Measurements from ENCODE around the gene DOCK4.

Gene DOCK4

GRCh38 chr7:111676811-111677210 lies 529.4 kb downstream of the DOCK4 start:
- no peak for DNase-seq (ENCODE audit: low read depth in 2 of 2)

Measured in activated CD4-positive, alpha-beta T cell treated with anti-CD3 and anti-CD28 coated beads for 24 hours (primary cell).